PC-9 (cell line): ENCODE data around the gene OR10A4. TPM values are rescaled to one million over a fixed set of nuclear protein-coding genes. Genes with fewer than 3 reads are reported as not detected.
"Not testable (repeated sequence)": the region's sequence is repeated elsewhere in the genome, so short reads cannot be mapped to it uniquely, and the experiment has no call there.

ENCODE experiments used
- BruUV-seq: library from RNA; stranded (reverse); fragments of 400-500 nt; replicated peaks from 2 replicates; lab custom pipeline; 2021; lab: Mats Ljungman, UMichigan
- CTCF ChIA-PET: fragments of 300-600 bp; sonication (Branson Sonifier 250); formaldehyde crosslinking; loops from one replicate; lab custom pipeline; 2022; ENCODE audit warnings: antibody characterized with exemption; lab: Charles Lee
- POLR2A ChIA-PET: fragments of 300-600 bp; sonication (Branson Sonifier 250); formaldehyde crosslinking; loops from one replicate; lab custom pipeline; 2022; ENCODE audit warnings: antibody characterized with exemption; ENCODE audit not compliant: unreplicated experiment; lab: Charles Lee
- DNase-seq, 2 experiments: peaks; one replicate each; pipeline versions ENCODE4 v3.0.0 to v3.0.0-alpha.2; 2015 to 2022; ENCODE audit warnings: mixed read lengths in 1 of 2
- H2AFZ ChIP-seq: fragments of 200-600 bp; sonication (generic); 2 replicates; pipeline ENCODE4 v1.8.1; 2017; ENCODE audit warnings: antibody characterized with exemption
- H3F3A ChIP-seq: fragments of 200-600 bp; sonication (generic); 2 replicates; pipeline ENCODE4 v1.8.1; 2017; ENCODE audit warnings: antibody characterized with exemption, mild to moderate bottlenecking, low read depth; ENCODE audit not compliant: insufficient read depth
- H3K27ac ChIP-seq: fragments of 200-600 bp; sonication (generic); 2 replicates; pipeline ENCODE4 v1.6.1; 2016; ENCODE audit warnings: mixed run types
- H3K27me3 ChIP-seq: fragments of 200-600 bp; sonication (generic); 2 replicates; pipeline ENCODE4 v1.6.1; 2016; ENCODE audit warnings: low read depth, mixed run types; ENCODE audit not compliant: insufficient read depth
- H3K36me3 ChIP-seq: fragments of 200-600 bp; sonication (generic); 2 replicates; pipeline ENCODE4 v1.6.1; 2016; ENCODE audit warnings: low read depth, mixed run types
- H3K4me1 ChIP-seq: fragments of 200-600 bp; sonication (generic); replicated peaks from 2 replicates; pipeline ENCODE4 v1.6.1; 2016; ENCODE audit warnings: mixed run types; ENCODE audit not compliant: insufficient read depth
- H3K4me2 ChIP-seq: fragments of 200-600 bp; sonication (generic); 2 replicates; pipeline ENCODE4 v1.6.1; 2017; ENCODE audit warnings: mixed run types
- H3K4me3 ChIP-seq: fragments of 200-600 bp; sonication (generic); 2 replicates; pipeline ENCODE4 v1.6.1; 2016; ENCODE audit warnings: mixed run types
- H3K79me2 ChIP-seq: fragments of 200-600 bp; sonication (generic); 2 replicates; pipeline ENCODE4 v1.6.1; 2017; ENCODE audit warnings: low read depth, mixed run types
- H3K9me2 ChIP-seq: fragments of 200-600 bp; sonication (generic); 2 replicates; pipeline ENCODE4 v1.8.1; 2017; ENCODE audit warnings: mild to moderate bottlenecking; ENCODE audit not compliant: insufficient read depth
- H3K9me3 ChIP-seq: fragments of 200-600 bp; sonication (generic); 2 replicates; pipeline ENCODE4 v1.8.1; 2016; ENCODE audit warnings: low read depth; ENCODE audit not compliant: insufficient read depth
- H4K20me1 ChIP-seq: fragments of 200-600 bp; sonication (generic); 2 replicates; pipeline ENCODE4 v1.8.1; 2017; ENCODE audit not compliant: insufficient read depth
- EZH2 ChIP-seq: fragments of 200-600 bp; sonication (generic); IDR thresholded peaks from 2 replicates; pipeline ENCODE4 v1.8.0; 2017; ENCODE audit warnings: antibody characterized with exemption, low read depth
- intact Hi-C: fragments of 100-400 bp; cut with micrococcal nuclease; formaldehyde crosslinking; loops from one replicate; pipeline ENCODE4 v1.10.0; 2022; ENCODE audit not compliant: unreplicated experiment
- total RNA-seq: library from RNA; stranded (reverse); gene quantifications from 2 replicates; pipeline ENCODE4 v1.2.3, GENCODE V29; 2021
- TF ChIP-seq, protein P1 (sequence below): fragments of 200-600 bp; sonication (generic); conservative IDR thresholded peaks from 2 replicates; pipeline ENCODE4 v1.6.1; 2017; ENCODE audit warnings: mixed run types, antibody characterized with exemption, mild to moderate bottlenecking, moderate library complexity

OR10A4 gene
- total RNA-seq, 1 experiment from 2014 or later: not detected

DNA sequence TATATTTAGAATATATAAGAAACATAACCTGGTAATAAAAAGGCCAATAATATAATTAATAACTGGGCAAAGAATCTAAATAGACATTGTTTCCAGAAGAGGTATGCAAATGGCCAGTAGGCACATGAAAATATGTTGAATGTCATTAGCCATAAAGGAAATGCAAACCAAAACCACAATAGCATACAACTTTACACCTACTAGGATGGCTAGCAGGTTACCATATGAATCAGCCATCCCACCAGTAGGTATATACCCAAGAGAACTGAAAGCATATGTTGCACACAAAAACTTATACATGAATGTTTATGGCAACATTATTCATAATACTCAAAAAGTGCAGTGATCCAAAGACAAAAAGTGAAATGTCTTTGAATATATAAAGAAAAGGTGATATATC is 18.6 kb downstream of the OR10A4 start:
- H3K4me3 ChIP-seq: no peak overlapping the region
- no peaks in the 10 kb centered on the region for H3K4me1 ChIP-seq
- H4K20me1 ChIP-seq: no peaks in the 10 kb centered on the region
- H3K36me3 ChIP-seq: no peaks in the 10 kb centered on the region
- DNase-seq: no peak
- TF ChIP-seq, protein P1, sequence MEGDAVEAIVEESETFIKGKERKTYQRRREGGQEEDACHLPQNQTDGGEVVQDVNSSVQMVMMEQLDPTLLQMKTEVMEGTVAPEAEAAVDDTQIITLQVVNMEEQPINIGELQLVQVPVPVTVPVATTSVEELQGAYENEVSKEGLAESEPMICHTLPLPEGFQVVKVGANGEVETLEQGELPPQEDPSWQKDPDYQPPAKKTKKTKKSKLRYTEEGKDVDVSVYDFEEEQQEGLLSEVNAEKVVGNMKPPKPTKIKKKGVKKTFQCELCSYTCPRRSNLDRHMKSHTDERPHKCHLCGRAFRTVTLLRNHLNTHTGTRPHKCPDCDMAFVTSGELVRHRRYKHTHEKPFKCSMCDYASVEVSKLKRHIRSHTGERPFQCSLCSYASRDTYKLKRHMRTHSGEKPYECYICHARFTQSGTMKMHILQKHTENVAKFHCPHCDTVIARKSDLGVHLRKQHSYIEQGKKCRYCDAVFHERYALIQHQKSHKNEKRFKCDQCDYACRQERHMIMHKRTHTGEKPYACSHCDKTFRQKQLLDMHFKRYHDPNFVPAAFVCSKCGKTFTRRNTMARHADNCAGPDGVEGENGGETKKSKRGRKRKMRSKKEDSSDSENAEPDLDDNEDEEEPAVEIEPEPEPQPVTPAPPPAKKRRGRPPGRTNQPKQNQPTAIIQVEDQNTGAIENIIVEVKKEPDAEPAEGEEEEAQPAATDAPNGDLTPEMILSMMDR: no peak
- no peak for TF ChIP-seq EZH2
- H3K4me2 ChIP-seq: no peak overlapping the region
- H3K27ac ChIP-seq: no peak overlapping the region
- intact Hi-C loops: no loop called here
- no peaks in the 10 kb centered on the region for H3K79me2 ChIP-seq
- H2AFZ ChIP-seq: no peak overlapping the region
- no peaks in the 10 kb centered on the region for H3K27me3 ChIP-seq
- BruUV-seq: no TSS peak
- ChIA-PET POLR2A (no interaction called here), CTCF (no interaction called here)
- no peaks in the 10 kb centered on the region for H3K9me3 ChIP-seq
- H3F3A ChIP-seq: no peaks in the 10 kb centered on the region
- no peaks in the 10 kb centered on the region for H3K9me2 ChIP-seq

DNA sequence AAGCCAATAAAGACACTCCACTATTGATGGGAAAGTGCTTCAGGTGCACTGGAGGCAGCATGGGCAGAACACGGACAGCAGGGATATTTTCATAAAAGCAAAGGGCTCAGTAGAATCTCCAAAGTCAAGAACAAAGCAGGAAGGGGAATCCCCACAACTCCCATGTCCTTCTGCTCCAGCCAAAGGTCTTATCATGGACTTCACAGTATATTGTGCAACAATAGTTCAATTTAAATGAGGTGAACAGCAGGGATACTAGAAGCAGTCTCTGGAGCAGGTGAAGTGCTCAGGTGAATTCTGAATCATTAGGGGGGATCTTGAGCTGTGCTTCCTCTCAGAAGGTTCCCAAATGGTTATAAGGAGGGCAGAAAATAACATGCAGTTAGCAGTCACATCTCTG is 22.5 kb downstream of the OR10A4 start:
- Histone ChIP-seq H3K9me2 (no peaks in the 10 kb centered on the region), H2AFZ (no peak overlapping the region), H3K9me3 (no peaks in the 10 kb centered on the region), H3K79me2 (no peaks in the 10 kb centered on the region), H3K4me2 (no peak overlapping the region), H3K36me3 (no peaks in the 10 kb centered on the region), H4K20me1 (no peaks in the 10 kb centered on the region), H3K4me1 (no peaks in the 10 kb centered on the region), H3K4me3 (no peak overlapping the region), H3K27me3 (no peaks in the 10 kb centered on the region), H3K27ac (no peak overlapping the region), H3F3A (no peaks in the 10 kb centered on the region)
- TF ChIP-seq, protein P1: no peak
- no peak for TF ChIP-seq EZH2
- DNase-seq: no peak
- POLR2A ChIA-PET: no interaction called here
- intact Hi-C loops: no loop called here
- BruUV-seq: no TSS peak
- CTCF ChIA-PET: no interaction called here

GRCh38 chr11:6900327-6900999 is 24.0 kb downstream of the OR10A4 start:
- Histone ChIP-seq H4K20me1 (no peaks in the 10 kb centered on the region), H3K36me3 (no peaks in the 10 kb centered on the region), H3K4me1 (no peaks in the 10 kb centered on the region), H2AFZ (no peak overlapping the region), H3K79me2 (no peaks in the 10 kb centered on the region), H3K27me3 (no peaks in the 10 kb centered on the region), H3F3A (no peaks in the 10 kb centered on the region), H3K9me2 (no peaks in the 10 kb centered on the region), H3K27ac (no peak overlapping the region), H3K4me3 (no peak overlapping the region), H3K9me3 (no peaks in the 10 kb centered on the region), H3K4me2 (no peak overlapping the region)
- intact Hi-C loops: no loop called here
- no peak for TF ChIP-seq EZH2
- TF ChIP-seq, protein P1: peak; percentile 30; the same call in 1 of the 2 replicates
- BruUV-seq: no TSS peak
- no peak for DNase-seq
- POLR2A ChIA-PET: no interaction called here
- CTCF ChIA-PET: no interaction called here

GRCh38 chr11:6904804-6905203 is 28.4 kb downstream of the OR10A4 start:
- H3K79me2 ChIP-seq, CTCF ChIA-PET, H3F3A ChIP-seq, H3K4me3 ChIP-seq, DNase-seq, H3K27me3 ChIP-seq, intact Hi-C loops, H4K20me1 ChIP-seq, H3K27ac ChIP-seq, POLR2A ChIA-PET, H3K4me1 ChIP-seq, H2AFZ ChIP-seq, BruUV-seq, H3K9me2 ChIP-seq, H3K9me3 ChIP-seq, H3K4me2 ChIP-seq, H3K36me3 ChIP-seq: not testable (repeated sequence)
